ENCODE measurements around the gene COL27A1.

COL27A1 gene

DNA sequence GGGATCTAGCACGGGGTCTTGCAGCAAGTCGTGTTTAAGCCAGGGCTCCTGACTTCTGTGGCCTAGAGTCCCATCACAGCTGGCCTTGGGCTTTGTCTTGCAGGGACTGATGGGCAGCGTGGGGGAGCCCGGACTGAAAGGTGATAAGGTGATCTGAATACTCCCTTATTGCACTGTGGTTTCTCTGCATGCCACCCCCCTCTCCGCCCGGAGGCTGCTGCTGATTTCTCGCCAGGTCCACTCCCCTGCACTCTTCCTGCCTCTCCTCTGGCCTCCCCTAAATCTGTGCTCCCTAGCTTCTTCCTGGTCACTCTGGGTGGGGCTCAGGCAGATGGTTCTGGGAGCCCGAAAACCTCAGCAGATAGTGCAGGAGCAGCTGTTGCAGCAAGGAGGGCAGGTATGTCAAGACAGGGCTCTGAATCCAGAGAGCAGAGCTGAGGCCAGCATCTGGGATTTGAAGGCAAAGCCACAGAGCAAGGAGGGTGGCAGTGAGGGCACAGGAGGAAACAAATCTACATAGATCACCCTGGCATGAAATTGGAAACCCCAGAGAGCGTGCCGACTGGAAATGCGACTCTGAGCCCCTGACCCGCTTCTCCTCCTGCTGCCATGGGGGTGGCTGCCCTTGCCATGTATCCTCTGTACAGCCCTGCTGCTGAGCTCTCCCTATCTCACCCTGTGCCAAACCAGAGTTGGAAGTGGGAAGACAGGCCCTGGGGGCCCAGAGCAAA, 76.5 kb downstream of the COL27A1 start:
- H3K4me1 Mint-ChIP-seq, result no peaks in the 10 kb centered on the region
- H3K9me3 Mint-ChIP-seq, result no peaks in the 10 kb centered on the region
- no peak overlapping the region for H3K4me3 Mint-ChIP-seq
- H3K27ac Mint-ChIP-seq, result no peak overlapping the region
- ATAC-seq, result no peak
- H3K27me3 Mint-ChIP-seq, result peaks cover 6% of the 10 kb centered on the region
- no peak for DNase-seq
- no peaks in the 10 kb centered on the region for H3K36me3 Mint-ChIP-seq (ENCODE audit: low read depth)

DNA sequence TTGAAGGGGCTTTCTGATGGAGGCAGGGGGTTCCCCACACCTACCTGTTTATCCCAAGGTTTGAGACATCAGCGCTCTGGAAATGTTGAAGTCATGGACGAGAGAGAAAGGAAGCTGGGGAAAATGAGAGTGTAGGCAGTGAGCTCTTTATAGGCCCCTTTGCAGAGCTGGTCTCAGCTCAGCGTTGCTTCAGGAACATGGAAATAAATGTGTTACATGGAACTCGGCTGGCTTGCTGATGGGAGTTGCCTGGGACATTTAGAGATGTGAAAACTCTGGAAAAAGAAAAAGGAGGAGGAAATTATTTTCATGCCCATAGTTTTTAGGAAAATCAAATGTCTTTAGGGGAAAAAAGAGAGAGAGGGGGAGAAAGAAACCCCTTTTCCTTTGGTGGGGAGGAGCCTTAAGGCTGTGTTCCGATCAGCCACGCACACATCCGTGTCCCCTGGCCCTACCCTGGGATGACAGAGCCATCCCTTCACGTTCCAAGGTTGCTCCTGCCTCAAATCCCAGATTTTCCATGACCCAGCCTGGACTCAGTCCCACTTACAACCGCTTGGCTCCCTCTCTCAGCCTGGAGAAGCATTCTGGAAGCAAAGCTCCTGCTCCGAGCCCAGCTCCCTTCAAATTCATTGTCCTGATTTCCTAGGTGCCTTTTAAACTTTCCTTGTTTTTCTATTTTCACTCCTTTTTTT, 78.3 kb downstream of the COL27A1 start:
- H3K36me3 Mint-ChIP-seq (ENCODE audit: low read depth), result no peaks in the 10 kb centered on the region
- H3K27me3 Mint-ChIP-seq, result peaks cover 6% of the 10 kb centered on the region
- ATAC-seq (no peak), DNase-seq (no peak)
- no peak overlapping the region for H3K27ac Mint-ChIP-seq
- no peaks in the 10 kb centered on the region for H3K4me1 Mint-ChIP-seq
- no peak overlapping the region for H3K4me3 Mint-ChIP-seq
- no peaks in the 10 kb centered on the region for H3K9me3 Mint-ChIP-seq

DNA sequence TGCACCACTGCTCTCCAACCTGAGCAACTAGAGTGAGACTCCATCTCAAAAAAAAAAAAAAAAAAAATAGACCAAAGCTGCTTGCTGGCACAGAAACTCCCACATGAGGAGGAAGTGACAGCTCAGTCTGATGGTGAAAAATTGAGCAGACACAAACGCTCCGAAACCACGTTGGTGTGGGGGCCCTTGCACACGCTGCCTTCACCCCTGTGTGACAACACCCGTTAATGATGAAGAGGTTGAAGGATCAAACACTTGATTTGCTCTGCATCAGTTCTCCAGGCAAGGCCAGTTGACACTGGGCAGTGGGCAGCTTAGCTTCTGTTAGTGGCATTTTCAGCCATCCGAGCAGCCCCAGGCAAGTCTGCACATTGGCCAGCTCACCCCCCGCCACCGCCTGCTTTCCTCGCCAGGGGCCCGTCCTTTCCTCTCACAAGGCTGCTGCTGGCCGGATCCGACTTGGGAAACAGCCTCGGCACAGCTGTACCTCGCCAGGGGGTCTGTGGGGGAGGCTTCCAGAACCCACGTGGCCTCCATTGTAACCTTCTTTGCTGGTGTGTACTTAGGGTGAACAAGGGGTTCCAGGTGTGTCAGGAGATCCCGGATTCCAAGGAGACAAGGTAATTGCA, 79.8 kb downstream of the COL27A1 start:
- ATAC-seq (no peak), DNase-seq (no peak)
- Mint-ChIP-seq H3K27ac (no peak overlapping the region), H3K36me3 (ENCODE audit: low read depth) (no peaks in the 10 kb centered on the region), H3K4me3 (no peak overlapping the region), H3K27me3 (peaks cover 12% of the 10 kb centered on the region), H3K9me3 (no peaks in the 10 kb centered on the region), H3K4me1 (no peaks in the 10 kb centered on the region)

DNA sequence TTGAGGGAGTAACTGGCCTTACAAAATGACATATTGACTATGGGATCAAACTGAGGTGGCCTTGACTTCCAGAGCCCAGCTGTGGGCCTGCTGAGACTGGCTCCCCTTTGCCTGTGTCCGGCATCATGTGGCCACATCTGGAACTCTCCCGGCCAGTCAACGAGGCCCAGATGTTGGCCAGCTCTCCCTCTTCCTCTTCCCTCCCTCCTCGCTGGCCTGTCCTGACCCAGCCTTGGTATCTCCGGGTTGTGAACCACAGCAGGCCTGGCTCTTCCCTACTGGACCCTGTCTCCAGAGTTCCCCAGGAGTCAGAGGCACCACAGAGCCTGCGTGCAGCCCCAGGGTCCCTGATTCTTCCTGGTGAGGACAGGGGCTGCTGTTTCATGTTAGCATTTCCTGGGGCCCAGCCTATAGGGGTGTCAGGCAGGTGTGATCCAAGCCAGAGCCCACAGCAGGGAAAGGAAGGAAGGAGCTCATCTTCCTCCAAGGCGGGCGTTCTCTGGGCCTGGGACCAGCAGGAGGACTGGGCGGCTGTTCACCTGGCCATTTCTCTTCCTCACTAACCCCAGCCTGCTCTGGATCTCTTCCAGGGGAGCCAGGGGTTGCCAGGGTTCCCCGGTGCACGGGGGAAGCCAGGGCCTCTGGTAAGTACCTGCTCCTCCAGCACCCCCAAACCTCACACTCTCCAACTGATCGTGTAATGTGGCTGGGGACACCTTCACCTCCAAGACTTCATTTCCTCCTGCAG, 81.2 kb downstream of the COL27A1 start:
- Mint-ChIP-seq H3K4me3 (no peak overlapping the region), H3K9me3 (no peaks in the 10 kb centered on the region), H3K4me1 (no peaks in the 10 kb centered on the region), H3K36me3 (ENCODE audit: low read depth) (no peaks in the 10 kb centered on the region), H3K27ac (no peak overlapping the region), H3K27me3 (peaks cover 12% of the 10 kb centered on the region)
- ATAC-seq (no peak), DNase-seq (no peak)

DNA sequence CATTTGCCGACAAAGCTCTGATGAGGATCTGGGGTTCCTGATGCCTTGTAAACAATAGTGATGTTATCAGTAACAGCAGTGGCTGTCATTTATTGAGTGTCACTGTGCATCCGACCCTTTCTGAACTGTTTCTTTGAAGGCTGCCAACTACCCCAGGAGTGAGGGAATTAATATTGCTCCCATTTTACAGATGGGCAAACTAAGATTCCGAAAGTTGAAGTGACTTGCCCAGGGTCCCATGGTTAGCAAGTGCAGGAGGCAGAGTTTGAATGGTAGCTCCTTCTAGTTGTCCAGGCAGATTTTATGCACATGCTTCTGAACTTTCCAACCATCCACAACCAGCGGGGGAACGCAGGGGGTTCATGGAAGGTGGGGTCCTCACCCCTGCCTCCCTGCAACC, 81.9 kb downstream of the COL27A1 start:
- Mint-ChIP-seq H3K36me3 (ENCODE audit: low read depth) (no peaks in the 10 kb centered on the region), H3K9me3 (no peaks in the 10 kb centered on the region), H3K27ac (no peak overlapping the region), H3K4me3 (no peak overlapping the region), H3K4me1 (no peaks in the 10 kb centered on the region), H3K27me3 (peaks cover 12% of the 10 kb centered on the region)
- ATAC-seq (no peak), DNase-seq (no peak)

DNA sequence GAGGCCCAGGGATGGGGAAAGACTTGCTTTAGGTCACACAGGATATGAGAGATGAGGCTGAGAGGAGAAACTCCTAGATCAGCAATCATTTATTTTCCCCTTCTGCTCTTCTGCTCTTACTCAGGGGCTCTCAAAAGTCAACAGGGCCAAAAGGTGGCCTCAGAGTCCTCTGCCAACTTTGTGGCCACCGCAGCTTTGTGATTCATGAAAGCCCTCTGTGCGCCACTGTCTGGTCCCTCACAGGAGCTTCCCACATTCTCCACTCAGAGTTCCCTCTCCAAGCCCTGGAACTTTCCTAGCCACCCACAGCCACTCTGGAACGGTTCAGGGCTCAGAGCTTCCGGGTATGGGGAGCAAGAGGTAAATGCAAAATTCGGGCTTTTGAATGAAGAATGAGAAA, 82.4 kb downstream of the COL27A1 start:
- H3K4me1 Mint-ChIP-seq, result no peaks in the 10 kb centered on the region
- no peaks in the 10 kb centered on the region for H3K36me3 Mint-ChIP-seq (ENCODE audit: low read depth)
- no peaks in the 10 kb centered on the region for H3K9me3 Mint-ChIP-seq
- H3K27me3 Mint-ChIP-seq, result peaks cover 12% of the 10 kb centered on the region
- no peak overlapping the region for H3K4me3 Mint-ChIP-seq
- no peak for ATAC-seq
- no peak for DNase-seq
- H3K27ac Mint-ChIP-seq, result no peak overlapping the region

DNA sequence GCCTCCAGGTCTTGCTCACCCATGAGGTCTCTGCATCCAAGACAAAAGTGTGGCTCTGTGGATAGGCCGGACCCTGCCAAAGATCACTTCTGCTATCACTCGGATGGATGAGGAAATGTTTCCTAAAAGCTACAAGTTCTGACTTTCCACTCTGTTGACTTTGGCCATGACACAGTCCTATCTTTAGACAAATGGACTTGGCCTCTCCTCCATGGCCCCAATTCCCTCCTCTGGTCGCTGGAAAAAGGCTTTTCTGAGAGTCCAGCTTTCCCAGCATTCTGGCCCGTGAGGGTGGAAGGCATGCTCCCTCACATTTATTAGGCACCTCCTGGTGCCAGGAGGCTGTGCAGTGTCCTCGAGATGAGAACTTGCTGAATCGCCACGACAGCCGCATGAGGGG, 83.1 kb downstream of the COL27A1 start:
- Mint-ChIP-seq H3K9me3 (no peaks in the 10 kb centered on the region), H3K27ac (no peak overlapping the region), H3K4me3 (no peak overlapping the region), H3K36me3 (ENCODE audit: low read depth) (no peaks in the 10 kb centered on the region), H3K4me1 (no peaks in the 10 kb centered on the region), H3K27me3 (peaks cover 12% of the 10 kb centered on the region)
- ATAC-seq (no peak), DNase-seq (no peak)

DNA sequence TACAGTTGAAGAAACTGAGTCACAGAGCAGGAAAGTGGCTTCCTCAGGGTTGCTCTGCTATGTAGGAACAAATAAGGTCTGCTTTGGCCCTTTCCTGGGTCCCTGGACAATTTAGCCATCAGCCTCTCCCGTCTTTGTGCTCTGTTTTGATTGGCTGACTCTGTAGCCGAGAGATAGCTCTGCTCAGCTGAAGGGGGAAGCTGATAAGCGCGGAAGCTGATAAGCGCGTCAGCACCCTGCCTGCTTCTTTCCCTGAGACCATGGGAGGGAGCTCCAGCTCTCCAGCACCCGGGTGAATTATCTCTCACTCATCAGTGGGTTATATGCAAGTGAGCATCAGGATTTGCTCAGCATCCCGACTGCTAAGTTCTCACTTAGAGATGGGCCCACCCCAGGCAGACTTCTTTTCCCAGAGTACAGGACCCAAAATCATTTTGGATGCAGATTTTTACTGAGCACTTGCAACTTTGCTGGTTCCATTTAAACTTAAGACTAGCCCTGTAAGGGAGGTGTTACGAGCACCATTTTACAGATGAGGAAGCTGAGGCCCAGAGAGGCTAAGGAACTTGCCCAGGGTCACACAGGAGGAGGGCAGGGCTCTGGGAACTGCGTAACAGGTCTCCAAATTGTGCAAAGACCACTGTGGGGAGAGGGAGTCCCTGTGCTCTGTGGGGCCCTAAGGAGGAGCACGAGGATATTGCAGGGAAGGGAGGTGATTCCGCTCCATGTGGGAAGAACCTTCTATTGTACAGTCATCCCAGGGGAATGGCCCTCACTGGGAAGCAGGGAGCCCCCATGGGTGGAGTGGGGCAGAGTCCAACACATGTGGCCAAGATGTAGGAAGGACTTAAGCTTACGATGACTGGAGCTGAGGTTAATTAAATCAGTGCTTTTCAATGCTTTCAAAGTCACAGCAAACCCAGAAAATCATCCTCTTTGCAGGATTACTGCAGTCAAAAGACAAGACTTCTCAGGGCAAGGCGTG, 83.8 kb downstream of the COL27A1 start:
- DNase-seq (no peak), ATAC-seq (no peak)
- Mint-ChIP-seq H3K4me1 (no peaks in the 10 kb centered on the region), H3K27ac (no peak overlapping the region), H3K9me3 (no peaks in the 10 kb centered on the region), H3K27me3 (peaks cover 12% of the 10 kb centered on the region), H3K36me3 (ENCODE audit: low read depth) (no peaks in the 10 kb centered on the region), H3K4me3 (no peak overlapping the region)

DNA sequence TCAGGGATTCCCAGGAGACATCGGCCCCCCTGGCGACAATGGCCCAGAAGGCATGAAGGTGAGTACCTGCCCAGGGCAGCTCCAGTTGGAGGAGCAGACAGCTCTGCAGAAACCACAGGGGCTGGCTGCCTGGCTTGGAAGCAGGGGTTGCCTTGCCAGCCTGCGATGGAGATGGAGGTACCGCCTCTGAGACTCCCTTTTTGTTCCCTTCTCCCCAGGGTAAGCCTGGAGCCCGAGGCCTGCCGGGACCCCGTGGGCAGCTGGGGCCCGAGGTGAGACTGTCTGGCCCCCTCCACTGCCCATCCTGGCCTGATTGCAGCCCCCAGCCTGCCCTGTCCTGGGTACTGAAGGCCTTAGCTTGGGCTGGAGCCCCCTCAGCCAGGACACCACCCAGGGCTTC, 84.9 kb downstream of the COL27A1 start:
- no peaks in the 10 kb centered on the region for H3K4me1 Mint-ChIP-seq
- no peak for ATAC-seq
- no peak overlapping the region for H3K27ac Mint-ChIP-seq
- peaks cover 12% of the 10 kb centered on the region for H3K27me3 Mint-ChIP-seq
- no peak overlapping the region for H3K4me3 Mint-ChIP-seq
- H3K36me3 Mint-ChIP-seq (ENCODE audit: low read depth), result no peaks in the 10 kb centered on the region
- H3K9me3 Mint-ChIP-seq, result no peaks in the 10 kb centered on the region
- DNase-seq, result no peak

DNA sequence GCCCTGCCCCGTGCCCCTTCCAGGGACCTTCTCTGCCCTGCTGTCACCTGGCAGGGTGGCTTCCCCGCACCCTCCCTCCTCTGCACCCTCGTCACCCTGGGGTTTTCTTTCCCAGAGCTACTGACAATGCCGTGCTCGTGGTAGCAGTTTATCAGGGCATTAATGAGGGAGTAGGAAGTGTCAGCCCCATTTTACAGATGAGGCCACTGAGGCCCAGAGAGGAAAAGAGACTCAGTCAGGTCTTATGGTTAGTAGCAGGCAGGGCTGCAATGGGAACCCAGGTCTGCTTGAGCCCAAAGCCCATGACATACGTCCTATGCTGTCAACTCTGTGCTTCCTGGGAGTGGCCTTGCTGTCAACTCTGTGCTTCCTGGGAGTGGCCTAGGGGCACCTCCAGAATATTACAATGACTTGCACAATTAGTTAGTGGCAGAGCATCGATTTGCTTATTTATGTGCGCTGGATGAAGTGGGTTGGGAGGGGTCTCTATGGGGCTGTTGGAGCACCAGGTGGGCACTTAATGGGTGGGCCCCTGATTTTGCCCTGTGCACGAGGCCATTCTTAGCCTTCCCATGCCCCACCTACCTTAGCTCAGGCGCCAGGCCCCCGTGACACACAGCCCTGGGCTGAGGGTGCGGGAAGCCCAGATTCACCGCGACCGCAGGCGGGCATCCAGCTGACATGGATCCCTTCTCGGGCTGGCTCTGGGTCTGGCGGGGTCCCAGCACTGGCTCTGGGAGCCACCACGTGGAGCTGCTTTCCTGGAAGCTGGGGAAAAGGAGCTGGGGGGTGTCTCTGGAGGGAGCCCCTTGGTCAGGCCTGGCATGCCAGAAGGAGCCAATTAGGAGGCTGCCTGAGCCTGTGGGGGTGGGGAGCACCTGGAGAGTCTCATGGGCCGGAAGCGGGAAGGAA, 85.6 kb downstream of the COL27A1 start:
- no peak for ATAC-seq
- Mint-ChIP-seq H3K36me3 (ENCODE audit: low read depth) (no peaks in the 10 kb centered on the region), H3K4me1 (no peaks in the 10 kb centered on the region), H3K9me3 (no peaks in the 10 kb centered on the region), H3K27me3 (peaks cover 9% of the 10 kb centered on the region), H3K27ac (no peak overlapping the region), H3K4me3 (no peak overlapping the region)
- DNase-seq, result no peak

DNA sequence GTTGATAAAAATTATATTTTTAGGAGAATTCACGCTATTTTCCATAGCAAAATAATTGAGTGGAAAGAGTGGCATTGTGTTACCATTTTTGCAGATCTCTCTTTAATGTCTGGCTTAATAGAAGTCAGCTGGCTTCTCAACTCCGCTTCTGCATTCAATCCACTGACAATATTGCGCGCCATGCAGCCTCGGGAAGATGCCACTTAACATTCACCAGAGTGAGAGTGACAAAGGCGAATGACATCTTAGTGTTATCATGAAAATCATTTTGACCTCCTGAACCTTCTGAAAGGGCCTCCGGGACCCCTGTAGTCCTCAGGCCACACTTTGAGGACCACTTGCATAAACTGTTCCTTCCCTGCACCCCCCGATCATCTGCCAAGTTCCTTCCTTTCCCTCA, 87.5 kb downstream of the COL27A1 start:
- Mint-ChIP-seq H3K36me3 (ENCODE audit: low read depth) (no peaks in the 10 kb centered on the region), H3K9me3 (no peaks in the 10 kb centered on the region), H3K4me3 (no peak overlapping the region), H3K27ac (no peak overlapping the region), H3K4me1 (no peaks in the 10 kb centered on the region), H3K27me3 (peaks cover 6% of the 10 kb centered on the region)
- ATAC-seq (no peak), DNase-seq (no peak)

DNA sequence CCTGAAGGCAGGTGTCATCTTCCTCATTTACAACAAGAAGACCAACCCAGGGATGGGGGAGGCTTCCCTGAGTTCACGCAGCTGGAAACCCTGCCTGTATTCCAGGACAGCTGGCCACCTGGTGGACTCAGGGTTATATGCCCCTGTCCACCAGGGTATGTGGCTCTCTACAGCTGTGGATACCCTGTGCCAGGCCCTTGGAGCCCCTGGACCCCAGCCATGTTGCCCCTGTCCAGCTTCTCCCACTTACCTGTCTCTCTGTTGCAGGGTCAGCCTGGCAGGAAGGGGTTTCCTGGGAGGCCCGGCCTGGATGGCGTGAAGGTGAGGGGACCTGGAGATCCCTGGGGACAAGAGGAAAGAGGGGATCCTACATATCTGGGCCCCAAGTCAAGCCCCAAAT, 87.9 kb downstream of the COL27A1 start:
- Mint-ChIP-seq H3K4me3 (no peak overlapping the region), H3K27ac (no peak overlapping the region), H3K4me1 (no peaks in the 10 kb centered on the region), H3K36me3 (ENCODE audit: low read depth) (no peaks in the 10 kb centered on the region), H3K27me3 (peaks cover 6% of the 10 kb centered on the region), H3K9me3 (no peaks in the 10 kb centered on the region)
- no peak for ATAC-seq
- no peak for DNase-seq

DNA sequence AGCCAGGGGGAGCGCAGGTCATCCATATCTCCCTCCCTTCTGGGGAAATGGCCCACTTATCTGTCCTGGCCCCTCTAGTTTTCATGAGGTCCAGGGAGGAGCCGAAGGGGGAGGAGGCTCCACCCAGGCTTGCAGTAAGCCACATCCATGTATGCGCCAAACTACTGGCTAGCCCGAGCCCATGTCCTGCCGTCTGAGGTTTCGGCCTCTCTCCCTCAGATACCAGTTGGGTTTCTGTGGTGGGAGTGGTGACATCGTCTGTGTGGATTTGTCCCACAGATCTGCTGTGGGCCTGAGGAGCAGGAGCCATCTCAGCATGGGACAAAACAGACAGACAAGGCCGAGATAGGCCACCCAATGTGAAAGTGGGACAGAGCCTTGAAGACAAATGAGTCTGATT, 89.2 kb downstream of the COL27A1 start:
- H3K36me3 Mint-ChIP-seq (ENCODE audit: low read depth), result no peaks in the 10 kb centered on the region
- no peaks in the 10 kb centered on the region for H3K4me1 Mint-ChIP-seq
- no peaks in the 10 kb centered on the region for H3K27me3 Mint-ChIP-seq
- ATAC-seq, result no peak
- no peak overlapping the region for H3K4me3 Mint-ChIP-seq
- H3K9me3 Mint-ChIP-seq, result no peaks in the 10 kb centered on the region
- DNase-seq, result no peak
- no peak overlapping the region for H3K27ac Mint-ChIP-seq
